ENCODE results near the gene SUN1.
A peak's percentile ranks its signal among the peaks of the same experiment; 100 is the strongest.

The SUN1 gene

DNA sequence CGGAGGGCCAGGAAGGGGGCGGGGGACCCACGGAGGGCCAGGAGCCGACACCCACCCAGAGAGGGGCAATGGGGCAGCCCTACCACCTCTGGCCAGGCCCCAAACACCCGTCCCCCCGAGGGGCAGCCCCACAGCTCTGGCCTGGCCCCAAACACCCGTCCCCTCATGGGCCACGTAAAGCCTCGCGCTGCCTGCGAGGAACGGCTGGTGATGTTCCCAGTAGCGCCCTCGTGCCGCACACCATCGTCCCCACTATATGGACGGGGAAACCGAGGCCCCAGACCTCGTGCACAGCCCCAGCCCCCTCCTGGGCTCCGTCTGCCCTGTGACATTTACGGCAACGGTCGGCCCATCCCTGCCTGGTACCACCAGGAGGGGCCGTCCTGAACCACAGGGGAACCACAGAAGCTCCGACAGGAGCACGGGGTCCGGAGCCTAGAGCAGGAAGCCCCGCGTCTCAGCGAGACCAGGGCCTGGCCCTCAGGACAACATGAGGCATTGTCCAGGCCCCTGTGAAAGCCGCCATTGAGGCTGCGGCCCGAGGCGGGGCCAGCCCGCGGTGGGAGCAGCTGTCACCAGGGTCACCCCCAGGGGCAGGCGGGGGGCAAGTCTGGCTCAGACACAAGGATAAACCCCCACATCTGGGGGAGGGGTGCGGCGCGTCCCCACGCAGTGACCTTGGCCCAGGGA is 79.7 kb downstream of the SUN1 start:
- Mint-ChIP-seq H3K9me3 (ENCODE audit: low read depth) (no peaks in the 10 kb centered on the region), H3K4me1 (ENCODE audit: low read depth) (peaks cover 10% of the 10 kb centered on the region), H3K4me3 (no peak overlapping the region), H3K36me3 (no peaks in the 10 kb centered on the region), H3K27me3 (no peaks in the 10 kb centered on the region), H3K27ac (no peak overlapping the region)

DNA sequence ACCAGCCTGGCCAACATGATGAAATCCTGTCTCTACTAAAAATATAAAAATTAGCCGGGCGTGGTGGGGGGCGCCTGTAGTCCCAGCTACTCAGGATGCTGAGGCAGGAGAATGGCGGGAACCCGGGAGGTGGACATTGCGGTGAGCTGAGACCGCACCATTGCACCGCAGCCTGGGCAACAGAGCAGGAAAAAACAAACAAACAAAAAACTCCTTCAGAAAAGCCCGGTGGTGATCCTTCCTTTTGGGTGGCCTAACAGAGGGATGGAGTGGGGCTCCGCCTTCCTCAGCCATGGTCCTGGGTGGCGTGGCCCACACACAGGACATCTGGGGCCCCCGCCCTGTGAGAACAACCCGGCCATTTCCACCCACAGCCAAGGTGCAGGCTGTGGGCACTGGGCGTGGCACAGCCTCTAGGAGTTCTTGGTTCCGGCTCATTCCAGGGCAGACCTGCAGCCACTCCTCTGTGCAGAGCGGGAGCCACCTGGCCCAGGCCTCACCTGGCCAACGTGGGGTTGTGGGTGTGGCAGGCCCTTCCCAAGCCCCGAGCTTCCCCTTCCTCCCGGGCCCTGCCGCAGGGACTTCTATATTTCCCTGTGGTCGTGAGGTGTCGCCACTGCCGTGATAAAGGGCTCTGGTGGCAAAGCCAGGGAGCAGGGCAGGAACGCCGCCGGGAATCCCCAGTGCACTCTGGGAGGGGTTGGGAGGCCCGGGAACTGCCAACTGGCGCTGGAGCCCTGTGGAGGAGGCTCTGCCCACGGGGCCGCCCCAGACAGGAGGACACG is 81.7 kb downstream of the SUN1 start:
- Mint-ChIP-seq H3K4me3 (no peak overlapping the region), H3K4me1 (ENCODE audit: low read depth) (peaks cover 10% of the 10 kb centered on the region), H3K27ac (no peak overlapping the region), H3K9me3 (ENCODE audit: low read depth) (no peaks in the 10 kb centered on the region), H3K27me3 (no peaks in the 10 kb centered on the region), H3K36me3 (no peaks in the 10 kb centered on the region)

DNA sequence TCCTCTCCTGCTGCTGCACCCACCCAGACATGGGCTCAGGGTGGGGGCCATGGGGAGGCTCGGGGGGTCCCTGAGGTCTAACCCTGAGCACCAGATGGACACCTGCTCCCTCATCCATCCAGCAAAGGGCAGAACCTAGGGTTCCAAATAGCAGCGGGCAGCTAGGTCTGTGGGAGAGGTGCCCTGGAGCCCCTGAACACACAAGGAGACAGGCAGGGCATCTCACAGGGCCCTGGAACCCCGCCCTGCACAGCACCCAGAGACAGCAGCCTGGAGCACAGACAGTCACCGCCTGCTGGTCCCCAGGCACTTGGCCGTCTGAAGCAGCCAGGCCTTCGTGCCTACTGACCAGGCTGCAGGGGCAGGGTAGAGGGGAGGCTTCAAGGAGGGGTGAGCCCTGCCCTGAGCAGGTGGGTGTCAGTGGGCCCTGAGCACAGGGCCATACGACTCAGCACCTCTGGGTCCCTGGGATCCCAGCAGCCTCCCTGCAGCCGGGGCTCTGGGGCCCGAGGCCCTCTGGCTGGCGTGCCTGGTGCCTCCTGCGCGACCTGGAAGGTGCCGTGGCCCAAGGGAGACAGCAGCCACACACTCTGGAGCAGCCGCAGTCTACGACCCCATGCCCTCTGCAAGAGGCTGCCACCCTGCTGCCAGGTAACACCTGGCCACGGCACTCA is 82.4 kb downstream of the SUN1 start:
- Mint-ChIP-seq H3K4me3 (no peak overlapping the region), H3K4me1 (ENCODE audit: low read depth) (peaks cover 13% of the 10 kb centered on the region), H3K27ac (no peak overlapping the region), H3K27me3 (no peaks in the 10 kb centered on the region), H3K36me3 (no peaks in the 10 kb centered on the region), H3K9me3 (ENCODE audit: low read depth) (no peaks in the 10 kb centered on the region)

DNA sequence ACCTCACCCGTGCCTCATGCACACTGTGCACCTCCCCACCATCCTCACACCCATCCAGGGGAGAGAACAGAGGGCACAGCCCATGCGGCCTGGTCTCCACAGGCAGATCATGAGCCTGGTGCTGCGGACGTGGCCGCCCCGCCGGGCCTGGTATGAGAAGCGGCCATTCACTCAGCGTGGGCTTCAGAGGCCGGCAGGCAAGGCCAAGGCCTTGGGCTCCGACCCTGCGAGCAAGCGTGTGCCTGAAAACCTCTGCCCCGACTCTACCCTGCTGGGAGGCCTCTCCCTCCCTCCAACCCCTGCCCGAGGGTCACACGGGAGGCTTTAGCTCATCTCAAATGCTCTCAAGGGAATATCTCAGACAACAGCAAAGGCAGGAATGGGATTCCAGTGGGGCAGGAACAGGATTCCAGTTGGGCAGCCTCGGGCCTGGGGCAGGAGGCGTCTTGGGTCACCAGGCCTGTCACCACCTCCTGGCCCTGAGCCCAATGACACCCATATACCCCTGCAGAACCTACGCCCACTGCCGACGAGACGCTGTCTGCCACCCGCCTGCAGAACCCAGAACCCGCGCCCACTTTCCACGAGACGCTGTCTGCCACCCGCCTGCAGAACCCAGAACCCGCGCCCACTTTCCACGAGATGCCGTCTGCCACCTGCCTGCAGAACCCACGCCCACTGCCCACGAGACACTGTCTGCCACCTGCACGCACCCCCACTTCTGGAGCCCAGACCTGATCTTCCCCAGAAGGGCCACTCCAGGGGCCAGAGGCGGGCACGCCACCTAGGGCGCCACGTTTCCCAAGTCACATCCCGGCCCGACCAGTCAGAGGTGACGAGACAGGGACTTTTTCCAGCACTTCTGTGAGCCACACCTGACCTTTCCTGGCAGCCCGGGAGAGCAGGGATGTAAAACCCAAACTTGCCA is 83.3 kb downstream of the SUN1 start:
- no peaks in the 10 kb centered on the region for H3K27me3 Mint-ChIP-seq
- H3K9me3 Mint-ChIP-seq (ENCODE audit: low read depth): no peaks in the 10 kb centered on the region
- H3K4me1 Mint-ChIP-seq (ENCODE audit: low read depth): peaks cover 10% of the 10 kb centered on the region
- H3K27ac Mint-ChIP-seq: peak overlapping the region; percentile 54
- no peak overlapping the region for H3K4me3 Mint-ChIP-seq
- H3K36me3 Mint-ChIP-seq: no peaks in the 10 kb centered on the region

DNA sequence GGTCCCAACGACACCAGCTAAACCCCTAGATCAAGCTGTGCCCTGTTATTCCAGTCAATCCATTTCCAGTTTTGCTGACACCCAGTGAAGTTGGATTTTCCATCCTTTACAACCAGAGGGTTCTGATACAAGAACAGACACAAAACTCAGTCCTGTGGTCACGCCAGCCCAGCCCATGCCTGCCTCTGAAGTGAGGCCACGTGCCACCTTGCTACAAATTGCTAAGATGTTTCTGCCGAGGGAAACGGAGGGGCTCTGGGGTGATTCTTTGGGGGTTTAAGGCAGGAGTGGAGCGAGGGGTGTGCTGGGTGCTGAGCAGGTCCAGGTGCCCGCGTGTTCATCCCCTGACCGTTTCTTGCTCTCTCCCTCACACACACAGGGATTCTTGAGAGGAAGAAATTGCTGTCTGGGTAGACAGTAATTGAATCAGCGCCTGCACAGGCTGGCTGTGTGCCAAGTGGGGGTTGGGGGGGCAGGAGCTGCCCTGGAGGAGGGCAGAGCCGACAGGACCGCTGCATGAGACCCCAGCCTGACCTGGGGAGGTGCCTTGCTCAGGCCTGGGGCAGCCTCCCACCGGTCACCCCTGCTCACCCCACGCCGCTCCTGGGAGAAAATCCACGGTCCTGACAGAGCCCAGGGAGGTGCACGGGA is 84.1 kb downstream of the SUN1 start:
- H3K36me3 Mint-ChIP-seq: no peaks in the 10 kb centered on the region
- no peaks in the 10 kb centered on the region for H3K9me3 Mint-ChIP-seq (ENCODE audit: low read depth)
- no peak overlapping the region for H3K4me3 Mint-ChIP-seq
- no peaks in the 10 kb centered on the region for H3K27me3 Mint-ChIP-seq
- peaks cover 18% of the 10 kb centered on the region for H3K4me1 Mint-ChIP-seq (ENCODE audit: low read depth)
- no peak overlapping the region for H3K27ac Mint-ChIP-seq

DNA sequence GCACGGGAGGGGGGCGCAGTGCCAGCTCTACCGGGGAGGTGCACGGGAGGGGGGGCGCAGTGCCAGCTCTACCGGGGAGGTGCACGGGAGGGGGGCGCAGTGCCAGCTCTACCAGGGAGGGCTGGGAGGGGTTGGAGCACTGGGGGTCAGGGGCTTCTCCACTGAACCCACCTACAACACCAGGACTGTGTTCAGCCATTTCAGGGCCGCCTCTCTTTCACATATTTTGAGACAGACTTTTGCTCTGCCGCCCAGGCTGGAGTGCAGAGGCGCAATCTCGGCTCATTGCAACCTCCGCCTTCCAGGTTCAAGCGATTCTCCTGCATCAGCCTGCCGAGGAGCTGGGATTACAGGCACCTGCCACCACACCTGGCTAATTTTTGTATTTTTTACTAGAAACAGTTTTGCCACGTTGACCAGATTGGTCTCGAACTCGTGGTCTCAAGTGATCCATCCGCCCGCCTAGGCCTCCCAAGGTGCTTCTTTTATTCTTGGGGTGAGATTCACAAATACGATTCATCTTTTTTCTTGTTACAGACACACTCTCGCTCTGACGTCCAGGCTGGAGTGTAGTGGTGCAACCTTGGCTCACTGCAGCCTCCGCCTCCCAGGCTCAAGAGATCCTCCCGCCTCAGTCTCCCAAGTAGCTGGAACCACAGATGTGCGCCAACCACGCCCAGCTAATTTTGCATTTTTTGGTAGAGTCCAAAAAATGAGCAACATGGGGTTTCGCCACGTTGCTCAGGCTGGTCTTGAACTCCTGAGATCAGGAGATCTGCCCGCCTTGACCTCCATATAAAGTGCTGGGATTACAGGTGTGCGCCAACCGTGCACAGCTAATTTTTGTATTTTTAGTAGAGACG is 85.2 kb downstream of the SUN1 start:
- Mint-ChIP-seq H3K4me1 (ENCODE audit: low read depth) (peaks cover 22% of the 10 kb centered on the region), H3K36me3 (no peaks in the 10 kb centered on the region), H3K27ac (peak overlapping the region; percentile 22), H3K4me3 (no peak overlapping the region), H3K9me3 (ENCODE audit: low read depth) (no peaks in the 10 kb centered on the region), H3K27me3 (no peaks in the 10 kb centered on the region)

DNA sequence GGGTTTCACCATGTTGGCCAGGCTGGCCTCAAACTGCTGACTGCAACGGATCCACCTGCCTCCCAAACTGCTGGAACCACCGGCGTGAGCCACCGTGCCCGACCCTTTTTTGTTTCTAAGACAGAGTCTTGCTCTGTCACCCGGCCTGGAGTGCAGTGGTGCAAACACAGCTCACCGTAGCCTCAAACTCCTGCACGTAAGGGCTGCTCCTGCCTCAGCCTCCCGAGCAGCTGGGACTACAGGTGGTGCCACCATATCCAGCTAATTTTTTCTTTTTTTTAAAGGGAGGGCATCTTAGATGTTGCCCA is 85.8 kb downstream of the SUN1 start:
- Mint-ChIP-seq H3K4me3 (no peak overlapping the region), H3K36me3 (no peaks in the 10 kb centered on the region), H3K27ac (peak overlapping the region; percentile 22), H3K27me3 (no peaks in the 10 kb centered on the region), H3K9me3 (ENCODE audit: low read depth) (no peaks in the 10 kb centered on the region), H3K4me1 (ENCODE audit: low read depth) (peaks cover 22% of the 10 kb centered on the region)

DNA sequence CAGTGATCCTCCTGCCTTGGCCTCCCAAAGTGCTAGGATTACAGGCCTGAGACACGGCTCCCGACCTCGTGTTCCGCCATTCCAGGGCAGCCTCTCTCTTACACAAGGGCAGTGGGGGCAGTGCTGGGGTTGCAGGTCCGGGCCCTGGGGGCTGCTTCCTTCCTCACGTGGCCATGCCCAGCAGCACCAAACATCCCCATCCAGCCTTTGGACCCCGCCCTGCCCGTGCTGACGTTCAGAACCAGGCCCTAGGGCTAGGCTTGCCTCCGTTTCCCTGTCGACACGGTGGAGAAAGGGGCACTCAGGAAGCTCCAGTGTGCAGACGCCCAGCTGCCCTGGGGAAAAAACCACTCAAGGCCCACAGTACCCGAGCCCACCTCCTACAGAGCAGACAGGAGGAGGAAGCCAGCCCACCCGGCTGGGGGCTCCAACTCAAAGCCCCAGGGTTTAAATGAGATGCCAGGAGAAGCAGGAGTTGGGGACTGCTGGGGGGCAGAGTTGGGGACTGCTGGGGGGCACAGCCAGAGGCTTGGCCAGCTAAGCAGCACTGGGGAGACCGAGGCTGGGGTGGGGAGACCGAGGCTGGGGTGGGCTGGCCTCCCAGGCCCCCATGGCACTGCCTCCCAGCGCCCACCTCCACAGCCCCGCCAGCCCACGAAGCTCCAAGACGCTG is 86.3 kb downstream of the SUN1 start:
- Mint-ChIP-seq H3K27ac (no peak overlapping the region), H3K4me1 (ENCODE audit: low read depth) (peaks cover 25% of the 10 kb centered on the region), H3K4me3 (no peak overlapping the region), H3K9me3 (ENCODE audit: low read depth) (no peaks in the 10 kb centered on the region), H3K36me3 (no peaks in the 10 kb centered on the region), H3K27me3 (no peaks in the 10 kb centered on the region)

DNA sequence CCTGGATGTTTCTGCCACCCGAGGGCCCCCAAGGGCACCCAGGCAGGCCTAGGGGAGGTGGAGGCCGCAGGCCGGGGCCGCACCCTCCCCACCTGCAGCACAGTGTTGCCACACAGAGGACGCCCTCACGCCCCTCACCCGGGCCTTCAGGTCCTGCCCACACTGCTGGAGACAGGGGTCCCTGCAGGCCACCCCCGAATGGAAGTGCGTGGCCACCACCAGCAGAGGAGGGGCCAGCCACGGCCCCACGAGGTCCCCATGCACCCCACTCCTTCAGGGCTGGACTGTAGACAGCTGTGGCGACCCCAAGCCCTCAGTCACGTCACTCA is 86.8 kb downstream of the SUN1 start:
- H3K27ac Mint-ChIP-seq: no peak overlapping the region
- no peak overlapping the region for H3K4me3 Mint-ChIP-seq
- no peaks in the 10 kb centered on the region for H3K27me3 Mint-ChIP-seq
- peaks cover 25% of the 10 kb centered on the region for H3K4me1 Mint-ChIP-seq (ENCODE audit: low read depth)
- H3K9me3 Mint-ChIP-seq (ENCODE audit: low read depth): no peaks in the 10 kb centered on the region
- no peaks in the 10 kb centered on the region for H3K36me3 Mint-ChIP-seq

DNA sequence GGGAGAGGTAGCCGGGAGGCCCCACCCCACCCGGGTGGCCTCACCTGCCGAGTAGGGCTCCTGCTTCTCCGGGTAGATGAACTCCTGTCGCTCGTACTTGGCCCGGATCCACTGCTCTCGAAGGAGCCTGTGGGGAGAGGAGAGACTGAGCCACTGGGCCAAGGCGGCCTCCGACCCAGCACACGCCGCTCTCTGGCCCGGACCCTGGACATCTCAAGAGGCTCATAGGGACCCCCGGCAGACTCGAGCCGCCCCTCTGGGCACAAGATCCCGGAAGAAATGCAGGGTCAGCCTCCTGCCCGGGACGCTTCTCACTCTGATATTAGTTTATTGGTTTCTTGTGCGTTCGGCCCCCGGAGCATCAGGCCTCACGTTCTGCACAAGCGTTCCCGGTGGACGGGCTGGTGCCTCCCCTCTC is 87.7 kb downstream of the SUN1 start:
- H3K27me3 Mint-ChIP-seq: no peaks in the 10 kb centered on the region
- no peak overlapping the region for H3K27ac Mint-ChIP-seq
- no peak overlapping the region for H3K4me3 Mint-ChIP-seq
- H3K36me3 Mint-ChIP-seq: no peaks in the 10 kb centered on the region
- peaks cover 31% of the 10 kb centered on the region for H3K4me1 Mint-ChIP-seq (ENCODE audit: low read depth)
- H3K9me3 Mint-ChIP-seq (ENCODE audit: low read depth): no peaks in the 10 kb centered on the region

DNA sequence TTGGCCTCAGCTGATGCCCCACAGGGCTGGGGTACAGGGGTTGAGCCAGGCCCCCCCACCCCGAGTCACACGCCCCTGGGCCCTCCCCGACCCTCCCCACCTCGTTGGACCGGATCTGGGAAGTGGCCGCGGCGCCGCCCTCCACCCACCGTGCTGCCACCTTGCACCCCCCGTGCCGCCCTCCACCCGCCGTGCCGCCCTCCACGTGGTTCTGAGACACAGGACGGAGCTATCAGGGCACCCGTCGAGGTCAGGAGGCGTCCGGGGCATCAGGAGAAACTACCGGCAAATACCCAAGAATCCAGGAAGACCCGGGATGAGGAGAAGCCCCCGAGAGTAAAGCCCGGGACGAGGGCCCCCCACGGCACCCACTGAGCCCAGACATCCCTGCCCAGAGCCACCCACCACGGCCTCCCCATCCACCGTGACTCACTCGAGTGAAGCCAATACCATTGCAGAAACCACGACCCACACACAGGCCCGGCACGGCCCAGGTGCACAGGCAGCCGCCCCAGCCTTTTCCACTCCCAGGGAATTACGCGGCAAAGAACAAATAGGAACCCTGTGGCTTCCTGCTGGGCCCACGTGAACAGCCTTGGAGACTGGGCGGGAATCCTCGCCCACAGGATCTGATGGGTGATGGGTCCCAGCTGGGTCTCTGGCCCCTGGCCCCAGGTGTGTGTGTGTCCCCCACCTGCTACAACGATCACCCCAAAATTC is 88.2 kb downstream of the SUN1 start:
- no peaks in the 10 kb centered on the region for H3K27me3 Mint-ChIP-seq
- no peaks in the 10 kb centered on the region for H3K36me3 Mint-ChIP-seq
- peak overlapping the region; percentile 76 for H3K4me3 Mint-ChIP-seq
- peak overlapping the region; percentile 90 for H3K27ac Mint-ChIP-seq
- peaks cover 33% of the 10 kb centered on the region for H3K4me1 Mint-ChIP-seq (ENCODE audit: low read depth)
- no peaks in the 10 kb centered on the region for H3K9me3 Mint-ChIP-seq (ENCODE audit: low read depth)

DNA sequence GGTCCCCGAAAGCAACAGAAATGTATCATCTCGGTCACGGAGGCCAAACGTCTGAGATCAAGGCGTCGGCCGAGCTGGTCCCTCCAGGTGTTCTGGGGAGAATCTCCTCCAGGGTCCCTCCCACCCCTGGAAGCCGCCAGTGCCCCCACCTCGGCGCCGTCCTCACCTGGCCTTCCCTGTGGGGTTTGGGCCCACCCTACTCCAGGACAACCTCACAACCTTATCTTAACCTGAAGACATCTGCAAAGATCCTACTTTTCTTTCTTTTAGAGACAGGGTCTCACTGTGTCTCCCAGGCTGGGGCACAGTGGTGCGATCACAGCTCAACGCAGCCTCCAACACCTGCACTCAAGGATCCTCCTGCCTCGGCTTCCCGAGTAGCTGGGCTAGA is 88.8 kb downstream of the SUN1 start:
- Mint-ChIP-seq H3K4me1 (ENCODE audit: low read depth) (peaks cover 35% of the 10 kb centered on the region), H3K27ac (peak overlapping the region; percentile 90), H3K9me3 (ENCODE audit: low read depth) (no peaks in the 10 kb centered on the region), H3K27me3 (no peaks in the 10 kb centered on the region), H3K4me3 (peak overlapping the region; percentile 76), H3K36me3 (no peaks in the 10 kb centered on the region)
